IMR-90 (cell line): ENCODE measurements around the gene MSS51. TPM values are rescaled to one million over a fixed set of nuclear protein-coding genes. Genes with fewer than 3 reads are reported as not detected.

Source experiments
- ATAC-seq: fragments of 200-7000 bp; cut with Tn5 transposase; 2 replicates; pipeline ENCODE4 v1.9.1; 2020; ENCODE audit warnings: low read depth, mild to moderate bottlenecking, moderate library complexity
- BruUV-seq: library from RNA; stranded (reverse); fragments of 400-500 nt; replicated peaks from 2 replicates; lab custom pipeline; 2021; lab: Mats Ljungman, UMichigan
- CTCF ChIA-PET: fragments of 300-600 bp; formaldehyde crosslinking; extraction: SDS; loops from one replicate; lab custom pipeline; 2021; ENCODE audit warnings: antibody characterized with exemption; lab: Yijun Ruan, JAX
- POLR2A ChIA-PET: fragments of 300-600 bp; sonication (Branson Sonifier 250); formaldehyde crosslinking; loops from one replicate; lab custom pipeline; 2022; ENCODE audit warnings: antibody characterized with exemption; ENCODE audit not compliant: unreplicated experiment; lab: Charles Lee
- DNase-seq: peaks from one replicate; pipeline ENCODE4 v3.0.0; 2013
- H2AFZ ChIP-seq: replicated peaks from 2 replicates; pipeline ENCODE3; 2013; ENCODE audit warnings: low read length, mild to moderate bottlenecking; ENCODE audit not compliant: poor library complexity
- H2AK5ac ChIP-seq: 2 replicates; pipeline ENCODE4 v1.6.1; 2013; ENCODE audit warnings: low read depth, low read length, inconsistent platforms
- H2AK9ac ChIP-seq: replicated peaks from 2 replicates; pipeline ENCODE3; 2013; ENCODE audit warnings: mild to moderate bottlenecking, low read depth, low read length, moderate library complexity; ENCODE audit not compliant: poor library complexity
- H2BK120ac ChIP-seq: 2 replicates; pipeline ENCODE4 v1.6.1; 2013; ENCODE audit warnings: low read depth, low read length, inconsistent platforms
- H2BK15ac ChIP-seq: 3 replicates; pipeline ENCODE4 v1.6.1; 2013; ENCODE audit warnings: low read depth, low read length, inconsistent platforms
- H2BK20ac ChIP-seq: 2 replicates; pipeline ENCODE4 v1.6.1; 2013; ENCODE audit warnings: low read depth, mild to moderate bottlenecking, inconsistent platforms, low read length, moderate library complexity
- H2BK5ac ChIP-seq: 2 replicates; pipeline ENCODE4 v1.6.1; 2013; ENCODE audit warnings: mild to moderate bottlenecking, low read depth, low read length, inconsistent platforms; ENCODE audit not compliant: poor library complexity, severe bottlenecking
- H3K14ac ChIP-seq: replicated peaks from 2 replicates; pipeline ENCODE4 v1.6.1; 2013; ENCODE audit warnings: low read depth, low read length, inconsistent platforms
- H3K18ac ChIP-seq: 2 replicates; pipeline ENCODE4 v1.6.1; 2013; ENCODE audit warnings: low read depth, low read length, control low read depth
- H3K23ac ChIP-seq: 2 replicates; pipeline ENCODE4 v1.6.1; 2013; ENCODE audit warnings: low read depth, low read length, inconsistent platforms
- H3K27ac ChIP-seq: 2 replicates; pipeline ENCODE4 v1.5.1; 2013; ENCODE audit warnings: mild to moderate bottlenecking, control low read depth, low read length; ENCODE audit not compliant: insufficient read depth
- H3K27me3 ChIP-seq: 2 replicates; pipeline ENCODE4 v1.6.1; 2013; ENCODE audit warnings: low read length; ENCODE audit not compliant: control insufficient read depth, insufficient read depth
- H3K36me3 ChIP-seq: 2 replicates; pipeline ENCODE4 v1.6.1; 2013; ENCODE audit warnings: low read length, mixed read lengths; ENCODE audit not compliant: control insufficient read depth, insufficient read depth
- H3K4ac ChIP-seq: 2 replicates; pipeline ENCODE4 v1.6.1; 2013; ENCODE audit warnings: low read depth, low read length, inconsistent platforms
- H3K4me1 ChIP-seq: 2 replicates; pipeline ENCODE4 v1.6.1; 2013; ENCODE audit warnings: low read length, mixed read lengths; ENCODE audit not compliant: control insufficient read depth, insufficient read depth
- H3K4me2 ChIP-seq: 2 replicates; pipeline ENCODE4 v1.6.1; 2013; ENCODE audit warnings: low read depth, mild to moderate bottlenecking, control low read depth, low read length, moderate library complexity
- H3K4me3 ChIP-seq: 2 replicates; pipeline ENCODE4 v1.5.1; 2013; ENCODE audit warnings: low read depth, mild to moderate bottlenecking, control low read depth, low read length, moderate library complexity; ENCODE audit not compliant: insufficient read depth
- H3K56ac ChIP-seq: 2 replicates; pipeline ENCODE4 v1.6.1; 2013; ENCODE audit warnings: low read length, inconsistent platforms; ENCODE audit not compliant: insufficient read depth; ENCODE audit errors: extremely low read depth
- H3K79me1 ChIP-seq, 2 experiments: 2 replicates each; pipeline ENCODE4 v1.6.1; 2013; ENCODE audit warnings: low read length in 2 of 2, inconsistent platforms in 1 of 2, low read depth in 1 of 2
- H3K9ac ChIP-seq: 2 replicates; pipeline ENCODE4 v1.6.1; 2013; ENCODE audit warnings: low read depth, low read length, control low read depth
- H3K9me1 ChIP-seq: 2 replicates; pipeline ENCODE4 v1.6.1; 2013; ENCODE audit warnings: low read length, inconsistent platforms; ENCODE audit not compliant: insufficient read depth
- H3K9me3 ChIP-seq: 2 replicates; pipeline ENCODE4 v1.6.1; 2013; ENCODE audit warnings: low read length; ENCODE audit not compliant: control insufficient read depth, insufficient read depth
- H4K20me1 ChIP-seq: 2 replicates; pipeline ENCODE4 v1.6.1; 2013; ENCODE audit warnings: low read length, inconsistent platforms; ENCODE audit not compliant: insufficient read depth
- H4K5ac ChIP-seq: 2 replicates; pipeline ENCODE4 v1.6.1; 2013; ENCODE audit warnings: mild to moderate bottlenecking, low read depth, low read length, control low read depth
- H4K8ac ChIP-seq, 2 experiments: 2 replicates each; pipeline ENCODE4 v1.6.1; 2013; ENCODE audit warnings: low read depth in 2 of 2, low read length in 2 of 2, control low read depth in 1 of 2, inconsistent platforms in 1 of 2
- H4K91ac ChIP-seq: 2 replicates; pipeline ENCODE4 v1.6.1; 2013; ENCODE audit warnings: low read depth, low read length, inconsistent platforms; ENCODE audit not compliant: insufficient read depth
- BHLHE40 ChIP-seq: fragments of 150-350 bp; IDR thresholded peaks from 2 replicates; pipeline ENCODE4 v1.6.1; 2016; ENCODE audit warnings: mild to moderate bottlenecking, low read depth, low read length
- CEBPB ChIP-seq: IDR thresholded peaks from 2 replicates; pipeline ENCODE4 v1.6.1; 2012; ENCODE audit warnings: low read depth, low read length, improper control_type of control experiment
- ELK1 ChIP-seq: fragments of 150-350 bp; IDR thresholded peaks from 2 replicates; pipeline ENCODE4 v1.6.1; 2016; ENCODE audit warnings: low read depth, mild to moderate bottlenecking, low read length, moderate library complexity, borderline replicate concordance
- FOS ChIP-seq: fragments of 150-350 bp; IDR thresholded peaks from 2 replicates; pipeline ENCODE4 v1.6.1; 2016; ENCODE audit warnings: low read depth, low read length
- MAFK ChIP-seq: IDR thresholded peaks from 2 replicates; pipeline ENCODE4 v1.6.1; 2012; ENCODE audit warnings: low read depth, low read length, improper control_type of control experiment
- MAZ ChIP-seq: IDR thresholded peaks from 2 replicates; pipeline ENCODE4 v1.6.1; 2012; ENCODE audit warnings: low read depth, mild to moderate bottlenecking, low read length, improper control_type of control experiment, moderate library complexity, borderline replicate concordance
- MXI1 ChIP-seq: IDR thresholded peaks from 2 replicates; pipeline ENCODE4 v1.6.1; 2012; ENCODE audit warnings: low read depth, mild to moderate bottlenecking, low read length, moderate library complexity, borderline replicate concordance
- NFE2L2 ChIP-seq: fragments of 150-350 bp; IDR thresholded peaks from 2 replicates; pipeline ENCODE4 v1.6.1; 2016; ENCODE audit warnings: low read depth, mild to moderate bottlenecking, low read length
- POLR2A ChIP-seq: IDR thresholded peaks from 2 replicates; pipeline ENCODE4 v1.6.1; 2012; ENCODE audit warnings: mild to moderate bottlenecking, low read depth, low read length
- RAD21 ChIP-seq: IDR thresholded peaks from 2 replicates; pipeline ENCODE4 v1.6.1; 2012; ENCODE audit warnings: low read length, improper control_type of control experiment
- RCOR1 ChIP-seq: IDR thresholded peaks from 2 replicates; pipeline ENCODE4 v1.6.1; 2012; ENCODE audit warnings: mild to moderate bottlenecking, low read length, improper control_type of control experiment; ENCODE audit not compliant: insufficient replicate concordance
- RFX5 ChIP-seq: IDR thresholded peaks from 2 replicates; pipeline ENCODE4 v1.8.0; 2012; ENCODE audit warnings: low read depth, mild to moderate bottlenecking, low read length, moderate library complexity
- SMC3 ChIP-seq: fragments of 150-350 bp; IDR thresholded peaks from 2 replicates; pipeline ENCODE4 v1.6.1; 2016; ENCODE audit warnings: low read depth, mild to moderate bottlenecking, antibody characterized with exemption, low read length, moderate library complexity
- WGBS, 2 experiments: methylation state at CpG; one replicate each; pipeline versions ENCODE4 v1.1.5 to v1.1.7; 2013; ENCODE audit warnings: missing lambda C conversion rate in 2 of 2; ENCODE audit not compliant: insufficient read length in 1 of 2; ENCODE audit errors: extremely low coverage in 2 of 2; 5-methylcytosine and 5-hydroxymethylcytosine counted together
- dilution Hi-C: fragments of 300-500 bp; cut with HindIII; formaldehyde crosslinking; loops from one replicate; pipeline ENCODE4 v1.14.3; 2018; ENCODE audit warnings: low sequenced_read_pairs; ENCODE audit not compliant: unreplicated experiment
- in situ Hi-C: fragments of 300-500 bp; cut with MboI; formaldehyde crosslinking; loops from 3 replicates; pipeline ENCODE4 v1.14.3; 2019; ENCODE audit warnings: low sequenced_read_pairs, inconsistent platforms, mixed read lengths
- intact Hi-C: fragments of 100-400 bp; cut with micrococcal nuclease; formaldehyde crosslinking; loops from 2 replicates; pipeline ENCODE4 v1.10.0; 2022
- polyA plus RNA-seq, 3 experiments: library from polyadenylated mRNA; depleted of rRNA; stranded (reverse); fragments of >200 nt; gene quantifications; 2 replicates each; pipeline ENCODE4 v1.2.3, GENCODE V29; 2012; ENCODE audit warnings: low replicate concordance in 1 of 3
- total RNA-seq: library from RNA; depleted of rRNA; stranded (reverse); fragments of >200 nt; gene quantifications from 2 replicates; pipeline ENCODE4 v1.2.3, GENCODE V29; 2012
- TF ChIP-seq, protein P1 (sequence below): conservative IDR thresholded peaks from 2 replicates; pipeline ENCODE4 v1.5.1; 2012; ENCODE audit warnings: mild to moderate bottlenecking, low read depth, low read length, improper control_type of control experiment

The MSS51 gene
- total and polyA plus RNA-seq, 2 of the 4 experiments (the other 2 are of a cell fraction) = 1.1 to 1.8 TPM

GRCh38 chr10:73399063-73399462, 34.3 kb downstream of the MSS51 start:
- Histone ChIP-seq H3K27ac (no peak overlapping the region), H4K91ac (no peak overlapping the region), H2BK15ac (no peak overlapping the region), H3K4ac (no peak overlapping the region), H2AFZ (no peak overlapping the region), H3K36me3 (peaks cover 11% of the 10 kb centered on the region), H3K56ac (no peak overlapping the region), H3K9me1 (peaks cover 2% of the 10 kb centered on the region; the same call in 1 of the 2 replicates), H4K8ac (no peak overlapping the region), H3K4me3 (no peak overlapping the region), H3K79me1 (peaks cover 14 to 41% of the 10 kb centered on the region in 2 experiments), H3K14ac (no peak overlapping the region), H4K5ac (no peak overlapping the region), H3K4me1 (no peaks in the 10 kb centered on the region), H2AK5ac (no peak overlapping the region), H2AK9ac (no peak overlapping the region), H3K9me3 (no peaks in the 10 kb centered on the region), H3K23ac (no peak overlapping the region), H2BK120ac (no peak overlapping the region), H3K4me2 (no peak overlapping the region), H2BK5ac (no peak overlapping the region), H3K9ac (no peak overlapping the region), H2BK20ac (no peak overlapping the region), H4K20me1 (peaks cover 19% of the 10 kb centered on the region; the same call in 1 of the 2 replicates), H3K27me3 (no peaks in the 10 kb centered on the region), H3K18ac (no peak overlapping the region)
- ATAC-seq = no peak
- POLR2A ChIA-PET = no interaction called here
- in situ Hi-C loops = no loop called here
- no peak for DNase-seq
- intact Hi-C loops = no loop called here
- no CpG with 5 or more reads among the region's 4 CpGs for WGBS, 2 experiments
- no peak for TF ChIP-seq CEBPB
- no peak for TF ChIP-seq RAD21
- no peak for TF ChIP-seq BHLHE40
- TF ChIP-seq RFX5 = no peak
- TF ChIP-seq, protein P1, sequence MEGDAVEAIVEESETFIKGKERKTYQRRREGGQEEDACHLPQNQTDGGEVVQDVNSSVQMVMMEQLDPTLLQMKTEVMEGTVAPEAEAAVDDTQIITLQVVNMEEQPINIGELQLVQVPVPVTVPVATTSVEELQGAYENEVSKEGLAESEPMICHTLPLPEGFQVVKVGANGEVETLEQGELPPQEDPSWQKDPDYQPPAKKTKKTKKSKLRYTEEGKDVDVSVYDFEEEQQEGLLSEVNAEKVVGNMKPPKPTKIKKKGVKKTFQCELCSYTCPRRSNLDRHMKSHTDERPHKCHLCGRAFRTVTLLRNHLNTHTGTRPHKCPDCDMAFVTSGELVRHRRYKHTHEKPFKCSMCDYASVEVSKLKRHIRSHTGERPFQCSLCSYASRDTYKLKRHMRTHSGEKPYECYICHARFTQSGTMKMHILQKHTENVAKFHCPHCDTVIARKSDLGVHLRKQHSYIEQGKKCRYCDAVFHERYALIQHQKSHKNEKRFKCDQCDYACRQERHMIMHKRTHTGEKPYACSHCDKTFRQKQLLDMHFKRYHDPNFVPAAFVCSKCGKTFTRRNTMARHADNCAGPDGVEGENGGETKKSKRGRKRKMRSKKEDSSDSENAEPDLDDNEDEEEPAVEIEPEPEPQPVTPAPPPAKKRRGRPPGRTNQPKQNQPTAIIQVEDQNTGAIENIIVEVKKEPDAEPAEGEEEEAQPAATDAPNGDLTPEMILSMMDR = no peak
- TF ChIP-seq ELK1 = no peak
- no peak for TF ChIP-seq NFE2L2
- TF ChIP-seq MAFK = no peak
- no peak for TF ChIP-seq FOS
- TF ChIP-seq RCOR1 = no peak
- no peak for TF ChIP-seq POLR2A
- no peak for TF ChIP-seq SMC3
- TF ChIP-seq MAZ = no peak
- TF ChIP-seq MXI1 = no peak
- dilution Hi-C loops = no loop called here
- CTCF ChIA-PET = no interaction called here
- BruUV-seq = no TSS peak
